Cardiac muscle cell (in vitro differentiated cells and primary cell): Measurements from ENCODE around the gene WDR1. TPM values are rescaled to one million over a fixed set of nuclear protein-coding genes. Genes with fewer than 3 reads are reported as not detected.

Experiments used
- DNase-seq, 2 donors: peaks; one replicate each; pipeline versions ENCODE4 v3.0.0 to v3.0.0-alpha.2; 2010 to 2017; ENCODE audit warnings: low read depth in 1 of 2, low spot score in 1 of 2
- H3K27ac ChIP-seq: fragments of 200-600 bp; sonication (generic); 2 replicates; pipeline ENCODE4 v1.5.1; 2016
- H3K27me3 ChIP-seq: fragments of 200-600 bp; sonication (generic); 2 replicates; pipeline ENCODE4 v1.6.0; 2016; ENCODE audit warnings: control low read depth
- H3K36me3 ChIP-seq: fragments of 200-600 bp; sonication (generic); 2 replicates; pipeline ENCODE4 v1.5.1; 2016; ENCODE audit warnings: control low read depth
- H3K4me1 ChIP-seq: fragments of 200-600 bp; sonication (generic); 2 replicates; pipeline ENCODE4 v1.8.1; 2017; ENCODE audit warnings: low read depth, mild to moderate bottlenecking, mixed run types
- H3K4me3 ChIP-seq: fragments of 200-600 bp; sonication (generic); 2 replicates; pipeline ENCODE4 v1.5.1; 2016; ENCODE audit warnings: mild to moderate bottlenecking
- H3K9me3 ChIP-seq: fragments of 200-600 bp; sonication (generic); 2 replicates; pipeline ENCODE4 v1.5.1; 2017; ENCODE audit warnings: low read depth, mild to moderate bottlenecking, control low read depth
- CTCF ChIP-seq: IDR thresholded peaks from 2 replicates; pipeline ENCODE4 v1.5.1; 2012; ENCODE audit warnings: low read depth, mild to moderate bottlenecking, low read length
- polyA plus RNA-seq: library from polyadenylated mRNA; unstranded; fragments of >200 nt; fragmentation: Nextera tagmentation; extraction: Ambion mirVana; gene quantifications from 2 replicates; pipeline ENCODE4 v1.2.1, GENCODE V29; 2016
- total RNA-seq: library from RNA; depleted of rRNA; stranded (reverse); fragments of >200 nt; gene quantifications from 2 replicates; pipeline ENCODE4 v1.2.3, GENCODE V29; 2016

The WDR1 gene
- total and polyA plus RNA-seq, 2 experiments from 2014 or later: 198 to 347 TPM

GRCh38 chr4:10154241-10154640 lies 37.6 kb upstream of the WDR1 start:
- Histone ChIP-seq H3K27me3 (no peaks in the 10 kb centered on the region), H3K4me3 (no peak overlapping the region), H3K9me3 (no peaks in the 10 kb centered on the region), H3K27ac (no peak overlapping the region), H3K4me1 (peaks cover 2% of the 10 kb centered on the region), H3K36me3 (no peaks in the 10 kb centered on the region)
- no peak for DNase-seq
- no peak for TF ChIP-seq CTCF

GRCh38 chr4:10153161-10153560 lies 36.6 kb upstream of the WDR1 start:
- Histone ChIP-seq H3K9me3 (no peaks in the 10 kb centered on the region), H3K4me3 (no peak overlapping the region), H3K4me1 (peaks cover 2% of the 10 kb centered on the region), H3K27ac (no peak overlapping the region), H3K36me3 (no peaks in the 10 kb centered on the region), H3K27me3 (no peaks in the 10 kb centered on the region)
- TF ChIP-seq CTCF: no peak
- DNase-seq: no peak

GRCh38 chr4:10151182-10151581 lies 34.6 kb upstream of the WDR1 start:
- Histone ChIP-seq H3K27me3 (no peaks in the 10 kb centered on the region), H3K27ac (no peak overlapping the region), H3K4me1 (no peaks in the 10 kb centered on the region), H3K36me3 (no peaks in the 10 kb centered on the region), H3K9me3 (no peaks in the 10 kb centered on the region), H3K4me3 (no peak overlapping the region)
- DNase-seq: no peak
- TF ChIP-seq CTCF: no peak

- no peak for DNase-seq
- Histone ChIP-seq H3K27ac (no peak overlapping the region), H3K36me3 (no peaks in the 10 kb centered on the region), H3K4me3 (no peak overlapping the region), H3K4me1 (no peaks in the 10 kb centered on the region), H3K9me3 (no peaks in the 10 kb centered on the region), H3K27me3 (no peaks in the 10 kb centered on the region)
- TF ChIP-seq CTCF: no peak
Measured at GRCh38 chr4:10144966-10145365, 28.4 kb upstream of the WDR1 start.

- Histone ChIP-seq H3K27ac (no peak overlapping the region), H3K9me3 (no peaks in the 10 kb centered on the region), H3K36me3 (no peaks in the 10 kb centered on the region), H3K27me3 (no peaks in the 10 kb centered on the region), H3K4me3 (no peak overlapping the region), H3K4me1 (no peaks in the 10 kb centered on the region)
- DNase-seq: no peak
- TF ChIP-seq CTCF: no peak
Measured at GRCh38 chr4:10144479-10144878, 27.9 kb upstream of the WDR1 start.

- TF ChIP-seq CTCF: no peak
- DNase-seq: no peak
- no peaks in the 10 kb centered on the region for H3K9me3 ChIP-seq
- no peak overlapping the region for H3K4me3 ChIP-seq
- H3K27me3 ChIP-seq: no peaks in the 10 kb centered on the region
- no peaks in the 10 kb centered on the region for H3K4me1 ChIP-seq
- no peaks in the 10 kb centered on the region for H3K36me3 ChIP-seq
- H3K27ac ChIP-seq: no peak overlapping the region
Measured at GRCh38 chr4:10143171-10143570, 26.6 kb upstream of the WDR1 start.
